H9 (cell line): ENCODE data around the gene MPZL3. TPM values are rescaled to one million over a fixed set of nuclear protein-coding genes. Genes with fewer than 3 reads are reported as not detected.

Experiments
- DNase-seq: peaks from one replicate; pipeline ENCODE4 v3.0.0-alpha.2; 2017
- H2AFZ ChIP-seq: one replicate; pipeline ENCODE4 v1.6.1; 2013; ENCODE audit warnings: mild to moderate bottlenecking, low read length, control low read depth, moderate library complexity
- H2AK5ac ChIP-seq: 2 replicates; pipeline ENCODE4 v1.6.1; 2013; ENCODE audit warnings: low read length, control low read depth, mixed read lengths; ENCODE audit not compliant: insufficient read length
- H2BK120ac ChIP-seq: one replicate; pipeline ENCODE4 v1.6.1; 2013; ENCODE audit warnings: low read depth, mild to moderate bottlenecking, low read length, control low read depth, inconsistent platforms; ENCODE audit not compliant: poor library complexity, severe bottlenecking
- H2BK12ac ChIP-seq: 2 replicates; pipeline ENCODE4 v1.6.1; 2013; ENCODE audit warnings: low read length, control low read depth, mixed read lengths, low read depth; ENCODE audit not compliant: insufficient read length
- H2BK15ac ChIP-seq: 2 replicates; pipeline ENCODE4 v1.6.1; 2013; ENCODE audit warnings: low read depth, low read length, control low read depth
- H2BK20ac ChIP-seq: one replicate; pipeline ENCODE4 v1.6.1; 2013; ENCODE audit warnings: low read depth, mild to moderate bottlenecking, low read length, control low read depth, inconsistent platforms; ENCODE audit not compliant: poor library complexity, severe bottlenecking
- H2BK5ac ChIP-seq: 2 replicates; pipeline ENCODE4 v1.6.1; 2013; ENCODE audit warnings: low read length, control low read depth, mixed read lengths; ENCODE audit not compliant: insufficient read length
- H3K14ac ChIP-seq: 2 replicates; pipeline ENCODE4 v1.6.1; 2013; ENCODE audit warnings: low read length, control low read depth; ENCODE audit not compliant: insufficient read depth
- H3K18ac ChIP-seq: 2 replicates; pipeline ENCODE4 v1.6.1; 2013; ENCODE audit warnings: low read depth, mild to moderate bottlenecking, mixed read lengths, low read length, control low read depth; ENCODE audit not compliant: insufficient read length
- H3K23ac ChIP-seq: 2 replicates; pipeline ENCODE4 v1.6.1; 2013; ENCODE audit warnings: low read length, control low read depth, mixed read lengths, low read depth; ENCODE audit not compliant: insufficient read length
- H3K23me2 ChIP-seq: 2 replicates; pipeline ENCODE4 v1.6.1; 2013; ENCODE audit warnings: low read depth, mild to moderate bottlenecking, mixed read lengths, low read length, control low read depth; ENCODE audit not compliant: insufficient read length, poor library complexity, severe bottlenecking
- H3K27ac ChIP-seq: 2 replicates; pipeline ENCODE4 v1.5.1; 2013; ENCODE audit warnings: low read length, control low read depth, mixed read lengths, low read depth; ENCODE audit not compliant: insufficient read length
- H3K27me3 ChIP-seq: 2 replicates; pipeline ENCODE4 v1.6.1; 2013; ENCODE audit warnings: low read length, control low read depth, inconsistent platforms; ENCODE audit not compliant: insufficient read depth
- H3K4ac ChIP-seq: 2 replicates; pipeline ENCODE4 v1.6.1; 2013; ENCODE audit warnings: low read depth, mild to moderate bottlenecking, control low read depth, inconsistent platforms, low read length, moderate library complexity
- H3K4me1 ChIP-seq: 2 replicates; pipeline ENCODE4 v1.6.1; 2013; ENCODE audit warnings: low read length, control low read depth, inconsistent platforms; ENCODE audit not compliant: insufficient read depth
- H3K4me2 ChIP-seq: 2 replicates; pipeline ENCODE4 v1.6.1; 2013; ENCODE audit warnings: low read length, control low read depth, mixed read lengths; ENCODE audit not compliant: insufficient read length, insufficient read depth
- H3K56ac ChIP-seq: 2 replicates; pipeline ENCODE4 v1.6.1; 2013; ENCODE audit warnings: low read depth, mild to moderate bottlenecking, mixed read lengths, low read length, control low read depth; ENCODE audit not compliant: insufficient read length
- H3K79me1 ChIP-seq: 2 replicates; pipeline ENCODE4 v1.6.1; 2013; ENCODE audit warnings: low read depth, mild to moderate bottlenecking, moderate library complexity, low read length, control low read depth, inconsistent platforms; ENCODE audit not compliant: insufficient read depth, poor library complexity, severe bottlenecking
- H3K79me2 ChIP-seq: 2 replicates; pipeline ENCODE4 v1.6.1; 2013; ENCODE audit warnings: low read length, control low read depth, inconsistent platforms; ENCODE audit not compliant: insufficient read depth
- H3K9ac ChIP-seq: 2 replicates; pipeline ENCODE4 v1.6.1; 2013; ENCODE audit warnings: low read length, control low read depth, mixed read lengths; ENCODE audit not compliant: insufficient read length; ENCODE audit errors: extremely low read depth
- H3K9me3 ChIP-seq: one replicate; pipeline ENCODE4 v1.6.1; 2013; ENCODE audit warnings: low read depth, low read length, inconsistent platforms; ENCODE audit not compliant: control insufficient read depth
- H3T11ph ChIP-seq: one replicate; pipeline ENCODE4 v1.6.1; 2013; ENCODE audit warnings: mild to moderate bottlenecking, low read length, control low read depth, inconsistent platforms
- H4K20me1 ChIP-seq: one replicate; pipeline ENCODE4 v1.6.1; 2013; ENCODE audit not compliant: control insufficient read depth, insufficient read length, insufficient read depth
- H4K5ac ChIP-seq: 2 replicates; pipeline ENCODE4 v1.6.1; 2013; ENCODE audit warnings: low read depth, mild to moderate bottlenecking, mixed read lengths, low read length, control low read depth; ENCODE audit not compliant: insufficient read length
- H4K8ac ChIP-seq: replicated peaks from 2 replicates; pipeline ENCODE4 v1.6.1; 2013; ENCODE audit warnings: low read length, control low read depth, mixed read lengths, low read depth; ENCODE audit not compliant: insufficient read length
- H4K91ac ChIP-seq: 2 replicates; pipeline ENCODE4 v1.6.1; 2013; ENCODE audit warnings: low read depth, mild to moderate bottlenecking, moderate library complexity, mixed read lengths, low read length, control low read depth; ENCODE audit not compliant: insufficient read length
- H3K27ac Mint-ChIP-seq, 3 experiments: 2 replicates in 2 of 3; 3 replicates in 1 of 3; pipeline ENCODE4 v1.8.0; 2020 to 2021; ENCODE audit warnings: mixed read lengths in 3 of 3, mild to moderate bottlenecking in 1 of 3, moderate library complexity in 1 of 3
- H3K27me3 Mint-ChIP-seq: 2 replicates; pipeline ENCODE4 v1.8.0; 2021; ENCODE audit warnings: low read depth, mild to moderate bottlenecking, moderate library complexity, mixed read lengths
- H3K36me3 Mint-ChIP-seq, 3 experiments: 2 replicates in 2 of 3; 3 replicates in 1 of 3; pipeline ENCODE4 v1.8.0; 2020 to 2021; ENCODE audit warnings: low read depth in 3 of 3, mixed read lengths in 3 of 3; ENCODE audit not compliant: insufficient read depth in 1 of 3
- H3K4me1 Mint-ChIP-seq, 2 experiments: 2 replicates each; pipeline ENCODE4 v1.8.0; 2020; ENCODE audit warnings: mixed read lengths in 2 of 2
- H3K4me3 Mint-ChIP-seq, 2 experiments: 2 replicates in 1 of 2; 3 replicates in 1 of 2; pipeline ENCODE4 v1.8.0; 2020 to 2021; ENCODE audit warnings: mild to moderate bottlenecking in 2 of 2, mixed read lengths in 2 of 2, moderate library complexity in 1 of 2
- H3K9me3 Mint-ChIP-seq, 2 experiments: 2 replicates in 1 of 2; 3 replicates in 1 of 2; pipeline ENCODE4 v1.8.0; 2020; ENCODE audit warnings: mild to moderate bottlenecking in 2 of 2, mixed read lengths in 2 of 2, moderate library complexity in 1 of 2
- WGBS: extraction: QIAGEN DNeasy Blood & Tissue Kit; methylation state at CpG from one replicate; pipeline ENCODE4 v1.1.7; 2013; ENCODE audit warnings: missing lambda C conversion rate, low lambda C conversion rate, mixed read lengths; ENCODE audit not compliant: insufficient read length; ENCODE audit errors: extremely low coverage; 5-methylcytosine and 5-hydroxymethylcytosine counted together
- total RNA-seq: library from RNA; stranded (reverse); gene quantifications from 2 replicates; pipeline ENCODE4 v1.2.1, GENCODE V29; 2021
- TF ChIP-seq, protein P1 (sequence below): fragments of 200-600 bp; sonication (generic); conservative IDR thresholded peaks from 3 replicates; pipeline ENCODE4 v1.8.0; 2021; ENCODE audit warnings: antibody characterized with exemption, mild to moderate bottlenecking

The MPZL3 gene
- total RNA-seq, 1 experiment from 2014 or later, result 2.6 TPM

GRCh38 chr11:118238421-118238820, 13.7 kb downstream of the MPZL3 start:
- Histone ChIP-seq H3K23ac (no peak overlapping the region), H4K20me1 (no peaks in the 10 kb centered on the region), H3K9ac (no peak overlapping the region), H3K9me3 (no peaks in the 10 kb centered on the region), H2AK5ac (no peak overlapping the region), H4K8ac (no peak overlapping the region), H3T11ph (no peak overlapping the region), H3K56ac (no peak overlapping the region), H4K5ac (no peak overlapping the region), H2BK20ac (no peak overlapping the region), H2AFZ (no peak overlapping the region), H3K4ac (no peak overlapping the region), H3K4me2 (no peak overlapping the region), H2BK12ac (no peak overlapping the region), H3K14ac (no peak overlapping the region), H2BK5ac (no peak overlapping the region), H3K23me2 (no peaks in the 10 kb centered on the region), H3K27ac (no peak overlapping the region), H3K4me1 (peaks cover 6% of the 10 kb centered on the region; the same call in 1 of the 2 replicates), H2BK15ac (no peak overlapping the region), H3K79me2 (no peaks in the 10 kb centered on the region), H4K91ac (no peak overlapping the region), H2BK120ac (no peak overlapping the region), H3K79me1 (no peaks in the 10 kb centered on the region), H3K18ac (no peak overlapping the region), H3K27me3 (no peaks in the 10 kb centered on the region)
- peaks cover 13 to 18% of the 10 kb centered on the region in 2 experiments for H3K4me1 Mint-ChIP-seq
- H3K4me3 Mint-ChIP-seq, result no peak overlapping the region
- no peak for DNase-seq
- H3K36me3 Mint-ChIP-seq, result no peaks in the 10 kb centered on the region
- H3K27ac Mint-ChIP-seq, result no peak overlapping the region
- no CpG with 5 or more reads among the region's 2 CpGs for WGBS
- TF ChIP-seq, protein P1, sequence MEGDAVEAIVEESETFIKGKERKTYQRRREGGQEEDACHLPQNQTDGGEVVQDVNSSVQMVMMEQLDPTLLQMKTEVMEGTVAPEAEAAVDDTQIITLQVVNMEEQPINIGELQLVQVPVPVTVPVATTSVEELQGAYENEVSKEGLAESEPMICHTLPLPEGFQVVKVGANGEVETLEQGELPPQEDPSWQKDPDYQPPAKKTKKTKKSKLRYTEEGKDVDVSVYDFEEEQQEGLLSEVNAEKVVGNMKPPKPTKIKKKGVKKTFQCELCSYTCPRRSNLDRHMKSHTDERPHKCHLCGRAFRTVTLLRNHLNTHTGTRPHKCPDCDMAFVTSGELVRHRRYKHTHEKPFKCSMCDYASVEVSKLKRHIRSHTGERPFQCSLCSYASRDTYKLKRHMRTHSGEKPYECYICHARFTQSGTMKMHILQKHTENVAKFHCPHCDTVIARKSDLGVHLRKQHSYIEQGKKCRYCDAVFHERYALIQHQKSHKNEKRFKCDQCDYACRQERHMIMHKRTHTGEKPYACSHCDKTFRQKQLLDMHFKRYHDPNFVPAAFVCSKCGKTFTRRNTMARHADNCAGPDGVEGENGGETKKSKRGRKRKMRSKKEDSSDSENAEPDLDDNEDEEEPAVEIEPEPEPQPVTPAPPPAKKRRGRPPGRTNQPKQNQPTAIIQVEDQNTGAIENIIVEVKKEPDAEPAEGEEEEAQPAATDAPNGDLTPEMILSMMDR, result no peak
- H3K9me3 Mint-ChIP-seq, result no peaks in the 10 kb centered on the region
- H3K27me3 Mint-ChIP-seq, result peaks cover 10% of the 10 kb centered on the region
